MM.1S (cell line): ENCODE data around the gene TANK.

Experiments used
- DNase-seq: peaks from one replicate; pipeline ENCODE4 v3.0.0-alpha.2; 2015
- H2AFZ ChIP-seq: fragments of 300-600 bp; sonication (generic); 2 replicates; pipeline ENCODE4 v1.6.0; 2016; ENCODE audit warnings: antibody characterized with exemption, low read length
- H3F3A ChIP-seq: fragments of 300-600 bp; sonication (generic); 2 replicates; pipeline ENCODE4 v1.6.1; 2016; ENCODE audit warnings: mild to moderate bottlenecking, antibody characterized with exemption, low read length, moderate library complexity, mixed read lengths; ENCODE audit not compliant: insufficient read depth
- H3K27ac ChIP-seq: fragments of 300-600 bp; sonication (generic); 2 replicates; pipeline ENCODE4 v1.5.1; 2016; ENCODE audit warnings: mild to moderate bottlenecking, low read length
- H3K27me3 ChIP-seq: fragments of 300-600 bp; sonication (generic); replicated peaks from 2 replicates; pipeline ENCODE4 v1.6.0; 2016; ENCODE audit warnings: low read length; ENCODE audit not compliant: insufficient read depth
- H3K36me3 ChIP-seq: fragments of 300-600 bp; sonication (generic); replicated peaks from 2 replicates; pipeline ENCODE4 v1.6.1; 2016; ENCODE audit warnings: mild to moderate bottlenecking, low read length, mixed read lengths; ENCODE audit not compliant: insufficient read depth
- H3K4me1 ChIP-seq: fragments of 300-600 bp; sonication (generic); 2 replicates; pipeline ENCODE4 v1.6.1; 2016; ENCODE audit warnings: low read length, mixed read lengths
- H3K4me2 ChIP-seq: fragments of 300-600 bp; sonication (generic); 2 replicates; pipeline ENCODE4 v1.6.0; 2016; ENCODE audit warnings: low read depth, low read length
- H3K4me3 ChIP-seq: fragments of 300-600 bp; sonication (generic); 2 replicates; pipeline ENCODE4 v1.5.1; 2016; ENCODE audit warnings: low read length, mixed read lengths
- H3K79me2 ChIP-seq: fragments of 300-600 bp; sonication (generic); 2 replicates; pipeline ENCODE4 v1.6.1; 2016; ENCODE audit warnings: mixed run types, low read length, mixed read lengths
- H3K9ac ChIP-seq: fragments of 300-600 bp; sonication (generic); 2 replicates; pipeline ENCODE4 v1.6.1; 2016; ENCODE audit warnings: low read length, mixed read lengths
- H3K9me2 ChIP-seq: fragments of 300-600 bp; sonication (generic); replicated peaks from 2 replicates; pipeline ENCODE4 v1.6.1; 2016; ENCODE audit warnings: mild to moderate bottlenecking, low read length, mixed read lengths; ENCODE audit not compliant: insufficient read depth
- H3K9me3 ChIP-seq: fragments of 300-600 bp; sonication (generic); replicated peaks from 2 replicates; pipeline ENCODE4 v1.6.1; 2016; ENCODE audit warnings: mild to moderate bottlenecking, low read length, mixed read lengths; ENCODE audit not compliant: insufficient read depth
- H4K20me1 ChIP-seq: fragments of 300-600 bp; sonication (generic); 2 replicates; pipeline ENCODE4 v1.6.1; 2016; ENCODE audit warnings: mild to moderate bottlenecking, low read length, moderate library complexity, mixed read lengths; ENCODE audit not compliant: insufficient read depth
- EZH2 ChIP-seq: fragments of 300-600 bp; sonication (generic); optimal IDR thresholded peaks from 2 replicates; pipeline ENCODE3; 2017; ENCODE audit warnings: low read depth, mild to moderate bottlenecking, antibody characterized with exemption, low read length, mixed read lengths
- EZH2phosphoT487 ChIP-seq: fragments of 300-600 bp; sonication (generic); IDR thresholded peaks from 2 replicates; pipeline ENCODE4 v1.6.1; 2018; ENCODE audit warnings: antibody characterized with exemption, low read length
- TF ChIP-seq, protein P1 (sequence below): fragments of 300-600 bp; sonication (generic); IDR thresholded peaks from 2 replicates; pipeline ENCODE4 v1.5.1; 2016; ENCODE audit warnings: antibody characterized with exemption, low read length, mixed read lengths

TANK gene

DNA sequence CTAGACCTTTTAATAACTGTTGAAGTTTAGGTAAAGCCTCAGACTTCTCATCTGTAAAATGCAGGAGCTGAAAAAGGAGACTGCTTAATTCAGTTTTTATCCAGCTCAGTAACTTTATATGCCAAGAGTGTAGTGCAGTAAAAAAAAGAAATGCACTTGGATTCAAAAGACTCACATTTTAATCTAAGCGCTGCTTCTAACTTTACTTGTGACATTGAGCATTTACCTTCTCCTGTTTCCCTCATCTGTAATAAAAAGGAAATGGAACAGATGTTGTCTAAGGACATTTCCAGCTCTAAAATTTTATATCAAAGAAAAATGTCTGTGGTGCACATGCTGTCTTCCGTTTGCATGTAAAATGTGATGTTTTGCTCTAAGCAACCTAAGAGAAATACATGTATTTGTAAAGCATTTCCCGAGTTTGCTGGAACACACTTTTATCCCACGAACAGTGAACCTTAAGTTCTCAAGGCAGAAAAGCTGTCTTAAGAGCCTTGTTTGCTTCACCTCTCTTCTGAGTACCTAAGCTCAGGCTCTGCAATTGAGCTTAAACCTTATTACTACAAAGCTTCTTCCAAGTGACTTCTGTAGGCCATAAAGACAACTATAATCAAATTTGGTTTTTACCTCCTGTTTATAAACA, 24.2 kb upstream of the TANK start:
- Histone ChIP-seq H4K20me1 (no peaks in the 10 kb centered on the region), H3K9me3 (no peaks in the 10 kb centered on the region), H3K9me2 (no peaks in the 10 kb centered on the region), H3K79me2 (no peaks in the 10 kb centered on the region), H3K36me3 (no peaks in the 10 kb centered on the region), H3K27me3 (no peaks in the 10 kb centered on the region), H3K27ac (no peak overlapping the region), H2AFZ (no peak overlapping the region), H3K4me1 (no peaks in the 10 kb centered on the region), H3K4me3 (no peak overlapping the region), H3K4me2 (no peak overlapping the region), H3F3A (no peaks in the 10 kb centered on the region), H3K9ac (no peak overlapping the region)
- TF ChIP-seq EZH2 (no peak), EZH2phosphoT487 (no peak)
- TF ChIP-seq, protein P1, sequence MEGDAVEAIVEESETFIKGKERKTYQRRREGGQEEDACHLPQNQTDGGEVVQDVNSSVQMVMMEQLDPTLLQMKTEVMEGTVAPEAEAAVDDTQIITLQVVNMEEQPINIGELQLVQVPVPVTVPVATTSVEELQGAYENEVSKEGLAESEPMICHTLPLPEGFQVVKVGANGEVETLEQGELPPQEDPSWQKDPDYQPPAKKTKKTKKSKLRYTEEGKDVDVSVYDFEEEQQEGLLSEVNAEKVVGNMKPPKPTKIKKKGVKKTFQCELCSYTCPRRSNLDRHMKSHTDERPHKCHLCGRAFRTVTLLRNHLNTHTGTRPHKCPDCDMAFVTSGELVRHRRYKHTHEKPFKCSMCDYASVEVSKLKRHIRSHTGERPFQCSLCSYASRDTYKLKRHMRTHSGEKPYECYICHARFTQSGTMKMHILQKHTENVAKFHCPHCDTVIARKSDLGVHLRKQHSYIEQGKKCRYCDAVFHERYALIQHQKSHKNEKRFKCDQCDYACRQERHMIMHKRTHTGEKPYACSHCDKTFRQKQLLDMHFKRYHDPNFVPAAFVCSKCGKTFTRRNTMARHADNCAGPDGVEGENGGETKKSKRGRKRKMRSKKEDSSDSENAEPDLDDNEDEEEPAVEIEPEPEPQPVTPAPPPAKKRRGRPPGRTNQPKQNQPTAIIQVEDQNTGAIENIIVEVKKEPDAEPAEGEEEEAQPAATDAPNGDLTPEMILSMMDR = no peak
- no peak for DNase-seq

DNA sequence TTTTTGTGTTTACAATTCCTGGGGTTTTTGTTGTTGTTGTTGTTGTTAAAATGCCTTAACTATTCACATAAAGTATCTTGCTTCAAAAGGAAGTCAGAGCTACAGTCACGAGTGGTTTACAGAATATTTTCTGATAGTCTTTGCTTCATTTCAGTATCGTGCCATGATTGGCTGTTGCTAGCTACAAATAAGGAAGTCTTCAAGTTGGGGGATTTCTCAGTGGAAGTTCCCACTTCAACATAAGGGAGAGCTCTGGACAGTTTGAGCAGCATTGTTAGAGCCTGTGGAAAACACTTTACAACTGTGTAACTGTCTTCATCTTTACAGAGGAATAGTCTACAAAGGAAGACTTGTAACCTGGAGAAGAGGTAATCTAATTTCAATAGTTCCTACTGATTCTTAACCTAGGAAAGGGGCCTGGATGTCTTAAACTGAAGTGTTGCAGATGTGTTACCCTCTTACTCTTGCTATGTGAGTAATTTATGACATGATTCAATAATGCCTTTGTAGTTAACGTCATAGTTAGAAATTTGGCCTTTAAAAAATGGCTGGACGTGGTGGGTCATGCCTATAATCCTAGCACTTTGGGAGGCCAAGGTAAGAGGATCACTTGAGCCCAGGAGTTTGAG, 23.4 kb upstream of the TANK start:
- TF ChIP-seq, protein P1 = no peak
- TF ChIP-seq EZH2phosphoT487 (no peak), EZH2 (no peak)
- Histone ChIP-seq H2AFZ (no peak overlapping the region), H3K9me2 (no peaks in the 10 kb centered on the region), H4K20me1 (no peaks in the 10 kb centered on the region), H3K4me3 (no peak overlapping the region), H3K9ac (no peak overlapping the region), H3K27ac (no peak overlapping the region), H3K79me2 (no peaks in the 10 kb centered on the region), H3K27me3 (no peaks in the 10 kb centered on the region), H3K4me1 (no peaks in the 10 kb centered on the region), H3K9me3 (no peaks in the 10 kb centered on the region), H3F3A (no peaks in the 10 kb centered on the region), H3K4me2 (no peak overlapping the region), H3K36me3 (no peaks in the 10 kb centered on the region)
- DNase-seq = no peak

DNA sequence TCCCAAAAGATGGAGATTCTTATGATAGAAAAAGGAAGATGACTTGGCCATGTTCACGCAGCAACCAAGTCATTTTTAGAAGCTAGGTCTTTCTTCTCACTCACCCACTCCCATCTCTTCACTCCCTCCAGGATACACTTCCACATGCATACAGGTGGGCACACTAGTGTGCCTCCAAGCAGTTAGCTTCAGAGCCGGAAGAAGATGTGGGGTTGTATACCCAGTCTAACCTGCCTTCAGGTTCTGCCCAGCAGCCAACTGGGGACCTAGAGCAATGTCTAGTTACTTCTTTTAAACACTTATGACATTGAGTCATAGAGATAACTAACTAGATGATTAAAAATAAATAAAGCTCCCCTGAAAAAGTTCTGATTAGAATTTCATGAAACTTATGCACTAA, 21.8 kb upstream of the TANK start:
- H3F3A ChIP-seq = no peaks in the 10 kb centered on the region
- H3K9ac ChIP-seq = no peak overlapping the region
- no peaks in the 10 kb centered on the region for H3K36me3 ChIP-seq
- H3K4me3 ChIP-seq = no peak overlapping the region
- H3K27ac ChIP-seq = no peak overlapping the region
- H3K79me2 ChIP-seq = no peaks in the 10 kb centered on the region
- H3K4me2 ChIP-seq = no peak overlapping the region
- no peaks in the 10 kb centered on the region for H4K20me1 ChIP-seq
- H3K27me3 ChIP-seq = no peaks in the 10 kb centered on the region
- no peaks in the 10 kb centered on the region for H3K9me3 ChIP-seq
- no peak for DNase-seq
- no peak for TF ChIP-seq EZH2phosphoT487
- TF ChIP-seq, protein P1 = no peak
- no peak for TF ChIP-seq EZH2
- H3K9me2 ChIP-seq = no peaks in the 10 kb centered on the region
- H2AFZ ChIP-seq = no peak overlapping the region
- no peaks in the 10 kb centered on the region for H3K4me1 ChIP-seq
